GM18526 (cell line): ENCODE measurements around the gene NUDT22.
A peak's percentile ranks its signal among the peaks of the same experiment; 100 is the strongest.

Experiments used
- POLR2A ChIP-seq: IDR thresholded peaks from 3 replicates; pipeline ENCODE4 v1.6.1; 2011; ENCODE audit not compliant: insufficient read length; ENCODE audit errors: extremely low read depth

NUDT22 gene, protein sequence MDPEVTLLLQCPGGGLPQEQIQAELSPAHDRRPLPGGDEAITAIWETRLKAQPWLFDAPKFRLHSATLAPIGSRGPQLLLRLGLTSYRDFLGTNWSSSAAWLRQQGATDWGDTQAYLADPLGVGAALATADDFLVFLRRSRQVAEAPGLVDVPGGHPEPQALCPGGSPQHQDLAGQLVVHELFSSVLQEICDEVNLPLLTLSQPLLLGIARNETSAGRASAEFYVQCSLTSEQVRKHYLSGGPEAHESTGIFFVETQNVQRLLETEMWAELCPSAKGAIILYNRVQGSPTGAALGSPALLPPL

DNA sequence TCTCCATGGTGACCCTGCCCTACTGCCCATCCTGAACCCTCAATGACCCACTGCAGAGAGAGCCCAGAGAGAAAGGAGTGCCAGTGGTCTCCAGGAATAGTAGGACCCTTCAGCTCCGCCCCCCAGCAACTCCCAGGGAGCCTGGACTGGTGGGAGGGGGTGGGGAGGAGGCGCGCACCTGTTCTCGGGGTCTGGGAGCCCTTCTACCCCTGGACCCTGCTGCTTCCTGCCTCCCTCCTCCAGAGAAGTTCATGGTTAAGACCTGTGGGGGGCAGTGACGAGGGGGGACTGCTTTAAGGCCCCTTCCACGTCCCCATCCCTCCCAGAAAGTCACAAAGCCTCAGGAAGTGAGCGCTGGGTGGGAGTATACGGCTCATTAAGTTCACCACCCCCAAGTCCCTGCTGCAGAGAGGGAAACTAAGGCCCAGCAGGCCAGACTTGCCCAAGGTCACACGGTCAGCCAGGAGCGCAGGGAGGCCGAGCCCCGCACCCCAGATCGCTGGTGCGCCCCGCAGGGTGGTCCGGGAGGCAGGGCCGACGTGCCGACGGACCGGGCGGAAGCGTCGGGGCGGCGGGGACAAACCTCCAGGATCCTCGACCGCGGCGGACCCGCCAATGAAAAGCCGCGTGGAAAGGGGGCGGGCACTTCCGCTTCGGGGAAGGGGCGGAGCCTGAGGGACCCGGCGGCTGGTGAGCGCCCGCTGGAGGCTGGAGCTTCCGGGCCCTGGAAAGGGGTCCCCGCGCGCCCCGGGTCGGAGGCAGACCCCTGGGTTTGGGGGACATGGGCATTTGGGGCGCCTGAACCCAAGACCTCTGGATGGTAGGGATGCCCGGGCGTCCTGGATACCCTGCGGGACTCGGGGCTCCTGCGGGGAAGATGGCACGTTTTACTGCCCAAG, at the start of gene NUDT22, which contains the start of gene TRPT1:
Gene NUDT22 (plus strand): TSS at position 667 of the 899 bp plus-strand sequence. CDS start 379 bp downstream, outside the sequence.
Gene TRPT1 (minus strand): TSS at position 579 of the 899 bp plus-strand sequence. CDS start 326 bp downstream, at position 253.
- TF ChIP-seq POLR2A, result peak; percentile 80

DNA sequence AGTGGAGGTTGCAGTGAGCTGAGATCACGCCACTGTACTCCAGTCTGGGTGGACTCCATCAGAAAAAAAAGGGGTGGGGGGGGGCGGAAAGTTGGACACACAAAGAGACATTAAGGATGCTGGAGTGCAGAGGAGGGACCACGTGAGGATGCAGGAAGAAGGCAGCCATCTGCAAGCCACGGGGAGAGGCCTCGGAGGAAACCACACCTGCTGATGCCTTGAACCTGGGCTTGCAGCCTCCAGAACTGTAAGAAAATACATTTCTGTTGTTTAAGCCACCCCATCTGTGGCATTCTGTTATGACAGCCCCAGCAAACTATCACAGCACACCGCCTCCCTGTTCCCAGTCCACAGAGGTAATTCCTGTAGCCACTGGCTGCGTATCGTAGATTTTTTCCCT, 49.3 kb upstream of the NUDT22 start:
- no peak for TF ChIP-seq POLR2A

DNA sequence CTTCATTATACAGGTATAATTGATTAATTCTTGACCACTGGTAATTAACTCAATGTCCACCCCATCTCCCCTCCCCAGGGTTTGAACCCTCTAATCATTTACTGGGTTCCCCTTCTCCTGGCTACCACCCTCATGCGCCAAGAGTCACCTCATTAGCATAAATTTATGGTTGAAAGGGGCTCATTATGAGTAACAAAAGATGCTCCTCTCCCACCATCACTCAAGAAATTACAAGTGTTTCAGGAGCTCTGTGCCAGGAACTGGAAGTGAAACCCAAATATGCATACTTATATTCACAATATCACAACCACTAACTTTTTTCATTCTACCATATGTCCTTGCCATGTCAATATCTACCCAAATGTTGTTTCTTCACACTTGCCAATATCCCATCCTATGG, 47.9 kb upstream of the NUDT22 start:
- TF ChIP-seq POLR2A, result no peak

DNA sequence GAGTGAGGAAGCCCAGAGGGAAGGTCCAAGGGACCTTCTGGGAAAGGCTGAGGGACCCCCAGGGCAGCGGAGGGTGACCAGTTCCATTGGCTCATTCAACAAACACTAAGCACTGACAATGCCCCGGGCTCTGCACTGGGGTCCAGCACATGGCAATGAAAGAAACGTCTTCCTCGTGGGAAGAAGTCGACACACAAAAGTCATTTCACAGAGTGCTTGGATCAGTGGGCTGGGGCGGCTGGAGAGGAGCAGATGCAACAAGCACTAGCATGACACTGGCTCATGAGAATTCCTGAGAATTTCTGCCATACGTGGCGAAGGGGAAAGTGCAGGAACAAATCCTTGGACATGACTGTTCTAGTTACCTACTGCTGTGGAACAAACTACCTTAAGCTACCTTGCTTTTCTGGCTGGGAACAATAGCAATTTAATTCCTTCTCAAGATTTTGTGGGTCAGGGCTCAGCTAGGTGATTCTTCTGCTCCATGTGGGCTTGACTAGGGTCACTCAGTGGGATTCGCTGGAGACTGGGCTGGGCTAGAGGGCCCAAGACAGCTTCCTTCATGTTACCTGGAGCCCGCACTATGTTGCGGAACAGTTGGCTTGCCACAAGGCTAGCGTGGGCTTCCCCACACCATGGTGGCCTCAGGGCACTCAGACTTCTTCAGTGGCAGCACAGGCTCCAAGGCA, 47.0 kb upstream of the NUDT22 start:
- no peak for TF ChIP-seq POLR2A

DNA sequence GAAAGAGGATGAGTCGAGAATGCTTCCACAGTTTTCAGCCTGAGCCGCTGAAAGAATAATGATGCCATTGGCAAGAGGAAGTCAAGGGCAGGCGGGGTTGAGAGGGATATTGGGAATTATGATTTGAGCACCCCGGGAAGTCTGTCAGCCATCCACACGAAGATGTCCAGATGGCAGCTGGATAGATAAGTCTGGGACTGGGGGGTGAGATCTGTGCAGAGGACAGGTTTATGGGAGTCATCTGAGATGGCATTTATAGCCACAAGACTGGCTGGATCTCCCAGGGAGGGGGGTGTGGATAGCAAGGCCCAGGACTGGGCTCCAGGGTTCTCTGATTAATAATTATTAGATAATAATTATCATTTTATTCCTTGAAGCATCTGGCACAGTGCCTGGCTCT, 45.2 kb upstream of the NUDT22 start:
- TF ChIP-seq POLR2A, result no peak

DNA sequence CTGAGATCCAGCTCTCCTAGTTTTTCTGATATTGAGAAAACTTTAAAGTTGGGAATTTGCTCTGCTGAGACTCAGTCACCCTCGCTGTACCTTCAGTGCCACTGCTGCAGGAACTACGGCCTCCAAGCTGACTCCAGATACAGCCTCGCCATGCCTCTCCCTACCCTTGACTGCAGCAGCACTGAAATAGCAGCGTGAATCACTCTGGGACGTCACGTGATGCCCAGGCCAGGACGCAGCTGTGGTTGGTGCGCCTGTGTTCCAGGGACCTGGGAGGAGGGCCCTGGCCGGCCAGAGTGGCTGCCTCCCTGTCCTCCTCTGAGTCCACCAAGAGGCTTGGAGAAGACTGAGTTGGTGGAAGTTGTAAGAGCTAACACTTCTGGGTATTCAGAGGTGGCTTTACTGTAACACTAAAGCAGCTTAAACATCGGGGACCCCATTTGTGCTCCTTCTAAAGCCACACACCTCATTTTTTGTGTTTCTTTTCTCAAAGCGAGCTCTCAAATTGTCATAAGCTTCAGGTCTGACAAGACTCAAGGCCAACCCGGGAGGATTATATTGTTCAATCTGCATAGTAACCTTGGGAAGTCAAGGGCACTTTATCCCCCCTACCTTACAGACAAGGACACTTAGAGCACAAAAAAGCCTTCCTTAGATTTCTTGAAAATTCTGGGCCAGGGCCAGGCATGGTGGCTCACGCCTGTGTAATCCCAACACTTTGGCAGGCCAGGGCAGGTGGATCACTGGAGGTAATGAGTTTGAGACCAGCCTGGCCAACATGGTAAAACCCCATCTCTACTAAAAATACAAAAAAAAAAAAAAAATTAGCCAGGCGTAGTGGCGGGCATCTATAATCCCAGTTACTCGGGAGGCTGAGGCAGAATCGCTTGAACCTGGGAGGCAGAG, 44.3 kb upstream of the NUDT22 start:
- TF ChIP-seq POLR2A, result peak; percentile 22

DNA sequence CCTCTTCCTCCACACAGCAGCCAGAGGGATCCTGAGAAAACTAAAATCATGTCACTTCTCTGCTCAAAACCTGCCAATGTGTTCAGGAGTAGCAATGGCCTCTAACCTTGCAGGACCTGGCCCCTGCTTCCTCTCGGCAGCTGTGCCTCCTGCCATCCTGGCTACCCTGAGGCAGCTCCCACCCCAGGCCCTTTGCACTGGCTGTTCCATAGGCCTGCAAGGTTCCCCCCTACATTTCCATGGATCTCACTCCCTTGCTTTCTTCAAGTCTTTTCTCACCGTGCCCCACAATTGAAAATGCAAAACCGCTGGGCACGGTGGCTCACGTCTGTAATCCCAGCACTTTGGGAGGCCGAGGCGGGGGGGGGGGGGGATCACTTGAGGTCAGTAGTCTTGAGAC, 42.2 kb upstream of the NUDT22 start:
- TF ChIP-seq POLR2A, result no peak

DNA sequence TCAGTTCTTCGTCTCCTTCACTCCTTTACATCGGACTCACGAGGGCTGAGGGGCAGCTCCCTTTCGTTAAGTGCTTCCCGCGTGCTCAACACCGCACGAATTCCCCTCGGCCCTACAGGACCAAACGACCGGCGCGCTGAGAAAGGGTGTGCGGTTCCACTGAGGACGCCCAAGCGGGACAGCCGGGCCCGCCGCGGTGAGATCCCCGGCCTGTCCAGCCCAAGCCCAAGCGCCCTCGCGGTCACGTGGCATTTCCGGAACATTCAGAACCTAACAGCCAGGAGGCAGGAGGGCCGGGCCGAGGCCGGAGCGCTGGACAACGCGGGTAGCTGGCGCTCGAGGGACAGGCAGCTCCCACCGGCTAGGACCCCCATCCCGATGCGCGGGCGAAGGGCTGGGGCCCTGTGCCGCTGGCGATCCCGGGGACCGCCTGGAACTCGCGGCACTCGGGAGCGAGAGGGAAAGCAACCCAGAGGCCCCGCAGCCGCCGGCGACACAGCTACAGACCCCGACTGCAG, 40.8 kb upstream of the NUDT22 start:
- TF ChIP-seq POLR2A, result peak; percentile 99

DNA sequence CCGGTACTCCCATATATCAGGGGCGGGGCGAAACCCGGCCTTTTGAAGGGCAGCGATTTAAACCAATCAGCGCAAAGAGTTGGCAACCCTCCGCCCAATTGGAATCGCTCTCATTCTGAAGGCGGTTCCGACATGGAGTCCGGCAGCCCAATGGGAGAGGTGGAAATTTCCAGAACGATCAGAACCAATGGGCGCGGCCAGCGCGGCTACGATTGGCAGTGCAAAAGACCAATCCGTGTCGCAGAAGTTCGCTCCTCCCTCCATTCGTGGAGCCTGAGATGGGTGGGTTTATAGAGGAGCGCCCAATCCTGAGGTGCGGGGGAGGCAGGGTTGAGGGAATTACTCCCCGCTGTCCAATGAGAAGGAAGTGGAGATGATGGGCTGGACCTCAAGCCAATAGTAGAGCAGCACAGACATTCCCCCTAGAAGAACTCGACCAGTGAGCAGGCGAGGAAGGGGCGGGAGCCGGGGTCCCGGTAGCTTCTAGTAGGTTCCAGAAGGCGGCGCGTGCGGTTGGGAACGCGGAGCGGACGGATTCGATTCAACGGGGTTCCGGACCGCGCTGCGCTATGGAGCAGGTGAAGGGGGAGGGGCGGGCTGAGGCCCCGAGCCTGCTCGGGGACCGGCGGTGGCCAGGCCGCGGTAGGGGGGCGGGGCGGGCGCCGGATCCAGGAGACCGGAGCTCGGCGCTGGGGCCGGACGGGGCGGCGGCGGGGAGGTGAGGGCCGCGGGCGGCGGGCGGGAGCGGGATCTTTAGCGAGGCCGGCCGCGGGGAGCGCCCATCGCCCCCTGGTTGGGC, 40.2 kb upstream of the NUDT22 start, which contains the start of gene STIP1:
Gene STIP1 (plus strand): TSS at position 479 of the 799 bp plus-strand sequence. CDS start 91 bp downstream, at position 570.
- TF ChIP-seq POLR2A, result peak; percentile 71

DNA sequence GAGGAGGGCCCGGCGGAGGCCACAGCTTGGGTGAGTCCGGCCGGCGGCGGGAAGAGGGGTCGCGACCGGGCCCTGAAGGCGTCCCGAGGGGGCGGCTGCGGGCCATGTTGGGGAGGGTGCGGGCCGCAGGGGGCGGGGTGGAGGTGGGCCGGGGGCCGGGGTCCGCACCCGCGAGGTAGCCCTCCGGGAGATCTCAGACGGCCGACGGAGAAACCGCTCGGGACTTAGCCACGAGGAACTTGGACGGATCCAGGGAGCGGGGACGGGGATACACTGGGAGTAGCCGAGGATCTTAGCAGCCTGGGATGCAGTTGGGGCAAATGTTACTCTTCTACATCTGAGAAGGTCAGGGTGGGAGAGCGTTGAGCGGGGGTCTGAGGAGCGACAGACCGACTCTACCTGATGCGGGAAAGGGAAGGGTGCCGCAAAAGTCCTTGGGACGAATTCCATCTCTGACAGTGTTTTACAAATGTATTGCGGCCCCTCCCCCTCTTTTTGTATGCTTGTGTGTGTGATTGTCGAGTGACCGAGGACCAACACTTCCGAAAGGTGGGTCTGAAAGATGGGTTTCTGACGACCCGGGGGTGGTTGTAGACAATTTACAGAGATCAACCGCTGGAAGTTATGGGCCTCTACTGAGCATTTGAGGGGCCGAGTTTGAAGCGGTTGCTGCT, 39.4 kb upstream of the NUDT22 start:
- TF ChIP-seq POLR2A, result no peak

DNA sequence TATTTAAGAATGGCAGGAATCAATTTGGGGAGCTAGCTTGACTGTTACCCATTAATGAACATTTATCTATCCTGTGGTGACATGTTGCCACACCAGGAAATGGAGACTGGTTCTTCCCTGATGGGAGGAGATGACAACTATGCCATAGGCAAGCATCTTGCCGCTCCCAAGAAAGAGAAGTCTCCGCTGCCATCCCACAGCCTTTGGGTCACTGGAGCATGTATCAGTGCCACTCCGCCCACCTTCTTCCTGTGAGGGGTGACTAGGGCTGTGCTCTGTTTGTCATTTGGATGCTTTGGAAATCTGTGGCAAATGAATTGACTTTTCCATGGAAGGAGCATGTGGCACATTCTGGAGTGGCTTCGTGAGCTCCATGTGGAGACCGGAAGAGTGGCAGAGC, 33.6 kb upstream of the NUDT22 start:
- no peak for TF ChIP-seq POLR2A

DNA sequence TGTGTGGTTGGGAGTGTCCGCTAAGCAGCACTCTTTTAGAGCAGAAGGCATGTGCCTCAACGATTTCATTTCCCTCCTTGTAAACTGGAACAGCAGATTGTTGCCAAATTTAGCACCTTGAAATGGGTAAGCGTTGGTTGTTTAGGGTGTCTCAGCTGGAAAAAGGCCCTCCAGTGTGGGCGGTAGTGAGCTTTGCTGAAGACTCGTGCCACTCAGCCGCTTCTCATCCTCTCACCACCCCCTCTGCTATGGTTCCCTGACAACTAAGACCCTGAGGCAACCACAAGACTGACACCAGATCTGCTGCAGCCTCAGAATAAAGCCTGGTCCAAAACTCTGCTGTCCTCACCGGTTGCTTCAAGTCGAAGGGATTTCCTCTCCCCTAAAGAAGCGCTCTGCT, 29.4 kb upstream of the NUDT22 start:
- TF ChIP-seq POLR2A, result no peak

DNA sequence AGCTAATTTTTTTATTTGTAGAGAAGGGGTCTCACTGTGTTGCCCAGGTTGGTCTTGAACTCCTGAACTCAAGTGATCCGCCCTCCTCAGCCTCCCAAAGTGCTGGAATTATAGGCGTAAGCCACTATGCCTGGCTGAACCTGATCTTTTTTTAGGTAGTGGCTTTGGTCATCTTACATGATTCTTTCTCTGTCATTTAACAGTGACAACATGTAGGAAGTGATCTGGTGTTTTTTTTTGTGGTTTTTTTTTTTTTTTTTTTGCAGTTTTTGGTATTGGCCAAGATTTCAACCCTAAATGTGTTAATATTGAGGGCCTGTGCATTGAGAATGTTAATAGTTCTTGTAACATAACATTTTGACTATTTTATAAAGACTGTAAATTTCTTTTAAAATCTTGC, 27.6 kb upstream of the NUDT22 start:
- no peak for TF ChIP-seq POLR2A
